GM15510 (cell line): ENCODE data around the gene TFDP1.

ENCODE experiments used
- POLR2A ChIP-seq: IDR thresholded peaks from 3 replicates; pipeline ENCODE4 v1.6.1; 2011; ENCODE audit warnings: borderline replicate concordance; ENCODE audit not compliant: insufficient read length; ENCODE audit errors: extremely low read depth

Gene TFDP1, protein sequence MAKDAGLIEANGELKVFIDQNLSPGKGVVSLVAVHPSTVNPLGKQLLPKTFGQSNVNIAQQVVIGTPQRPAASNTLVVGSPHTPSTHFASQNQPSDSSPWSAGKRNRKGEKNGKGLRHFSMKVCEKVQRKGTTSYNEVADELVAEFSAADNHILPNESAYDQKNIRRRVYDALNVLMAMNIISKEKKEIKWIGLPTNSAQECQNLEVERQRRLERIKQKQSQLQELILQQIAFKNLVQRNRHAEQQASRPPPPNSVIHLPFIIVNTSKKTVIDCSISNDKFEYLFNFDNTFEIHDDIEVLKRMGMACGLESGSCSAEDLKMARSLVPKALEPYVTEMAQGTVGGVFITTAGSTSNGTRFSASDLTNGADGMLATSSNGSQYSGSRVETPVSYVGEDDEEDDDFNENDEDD

DNA sequence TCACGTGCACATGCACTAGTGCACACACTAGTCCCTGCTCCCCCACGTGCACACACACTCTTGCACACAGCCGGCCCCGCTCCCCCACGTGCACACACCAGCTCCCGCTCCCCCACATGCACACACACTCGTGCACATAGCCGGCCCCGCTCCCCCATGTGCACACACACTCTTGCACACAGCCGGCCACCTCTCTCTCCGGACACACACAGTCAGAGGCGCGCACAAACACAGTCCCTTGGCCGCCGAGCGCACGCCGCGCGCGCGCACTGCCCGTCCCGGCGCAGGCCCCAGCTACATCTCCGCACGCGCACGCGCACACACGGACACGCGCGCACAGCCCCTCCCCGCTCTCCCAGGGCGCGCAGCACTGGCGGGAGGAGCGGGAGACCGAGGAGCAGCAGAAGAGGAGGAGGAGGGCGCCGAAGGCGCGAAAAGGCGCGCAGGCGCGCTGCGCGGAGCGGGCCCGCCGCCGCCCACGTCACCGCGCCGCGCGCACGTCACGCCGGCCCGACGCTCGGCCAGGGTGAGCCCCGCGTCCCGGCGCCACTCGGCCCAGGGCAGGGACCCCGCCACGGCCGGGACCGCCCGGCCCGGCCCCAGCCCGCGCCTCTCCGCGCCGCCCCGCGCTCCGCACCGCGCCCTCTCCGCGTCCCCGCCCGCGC is at the start of gene TFDP1:
Gene TFDP1, plus strand, starts transcription at position 549 of the 665 bp plus-strand sequence. CDS start 1,085 bp downstream, outside the sequence.
- peak; percentile 71 for TF ChIP-seq POLR2A

GRCh38 chr13:113535381-113535781 is 49.2 kb upstream of the TFDP1 start:
- TF ChIP-seq POLR2A: no peak

DNA sequence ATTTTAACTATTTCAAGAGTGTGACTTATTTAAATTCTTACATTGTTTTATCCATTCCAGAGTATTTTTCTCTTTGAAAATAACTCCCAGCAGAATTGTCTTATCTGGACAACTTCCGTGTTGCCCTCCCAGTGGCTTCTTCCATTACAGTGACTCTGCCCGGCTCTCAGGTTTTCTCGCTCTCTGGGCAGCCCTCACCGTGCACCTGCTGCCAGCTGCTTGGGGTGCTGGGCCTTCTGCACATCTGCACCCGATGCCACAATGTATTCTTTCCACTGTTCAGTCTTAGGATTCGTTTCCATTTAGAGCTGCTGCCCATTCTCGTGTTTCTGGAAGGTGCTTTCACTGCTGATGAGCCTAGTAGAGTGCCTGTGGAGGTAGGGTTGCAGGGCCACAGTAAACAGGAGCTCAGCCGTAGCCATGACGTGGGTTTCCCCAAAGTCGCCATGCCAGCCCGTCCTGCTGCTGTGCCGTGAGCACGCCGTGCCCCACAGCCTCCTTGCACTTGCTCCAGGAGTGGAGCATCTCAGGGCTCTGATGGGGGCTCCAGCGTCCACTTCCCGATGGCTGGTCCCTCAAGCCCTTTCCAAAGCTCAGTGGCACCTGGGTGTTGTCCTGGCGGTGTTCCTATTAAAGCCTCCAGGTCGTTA is 48.0 kb upstream of the TFDP1 start:
- TF ChIP-seq POLR2A: no peak

GRCh38 chr13:113537205-113537604 is 47.3 kb upstream of the TFDP1 start:
- no peak for TF ChIP-seq POLR2A

- no peak for TF ChIP-seq POLR2A
These were observed 46.5 kb upstream of the TFDP1 start for GRCh38 chr13:113537909-113538688.

GRCh38 chr13:113538689-113539058 is 45.9 kb upstream of the TFDP1 start:
- TF ChIP-seq POLR2A: no peak

DNA sequence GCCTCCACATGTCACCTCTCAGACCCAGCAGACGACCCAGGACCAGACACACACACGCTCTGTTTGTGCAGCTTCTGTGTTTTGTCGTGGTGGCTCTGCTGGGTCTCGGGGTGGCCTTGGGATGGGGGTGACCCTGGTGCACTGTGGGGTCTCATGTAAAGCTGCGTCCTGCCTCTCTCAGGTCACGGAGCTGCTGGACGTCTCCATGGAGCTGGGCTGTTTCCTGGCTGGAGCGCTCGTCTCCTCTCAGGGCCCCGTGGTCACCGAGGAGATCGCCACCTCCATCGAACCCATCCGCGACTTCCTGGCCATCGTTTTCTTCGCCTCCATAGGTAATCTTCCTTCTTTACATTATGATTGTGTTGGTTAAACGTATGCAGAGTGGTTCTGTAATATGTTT is 45.4 kb upstream of the TFDP1 start:
- TF ChIP-seq POLR2A: no peak

DNA sequence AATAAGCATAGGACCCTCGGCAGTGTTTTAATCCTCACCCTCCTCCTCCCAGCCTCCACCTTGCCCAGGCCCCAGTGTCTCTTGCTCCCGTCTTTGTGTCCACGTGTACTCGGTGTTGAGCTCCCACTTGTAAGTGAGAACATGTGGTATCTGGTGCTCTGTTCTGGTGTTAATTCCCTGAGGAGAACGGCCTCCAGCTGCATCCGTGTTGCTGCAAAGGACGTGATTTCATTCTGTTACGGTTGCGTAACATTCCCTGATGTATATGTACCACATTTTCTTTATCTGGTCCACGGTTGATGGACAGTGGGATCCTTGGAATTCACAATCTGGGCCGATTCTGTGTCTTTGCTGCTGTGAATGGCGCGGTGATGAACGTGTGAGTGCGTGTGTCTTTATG is 44.7 kb upstream of the TFDP1 start:
- TF ChIP-seq POLR2A: no peak

- no peak for TF ChIP-seq POLR2A
These were observed 44.0 kb upstream of the TFDP1 start for GRCh38 chr13:113540523-113540922.

- TF ChIP-seq POLR2A: no peak
These were observed 41.7 kb upstream of the TFDP1 start for GRCh38 chr13:113542751-113543424.

GRCh38 chr13:113544071-113544891 is 40.3 kb upstream of the TFDP1 start:
- no peak for TF ChIP-seq POLR2A

DNA sequence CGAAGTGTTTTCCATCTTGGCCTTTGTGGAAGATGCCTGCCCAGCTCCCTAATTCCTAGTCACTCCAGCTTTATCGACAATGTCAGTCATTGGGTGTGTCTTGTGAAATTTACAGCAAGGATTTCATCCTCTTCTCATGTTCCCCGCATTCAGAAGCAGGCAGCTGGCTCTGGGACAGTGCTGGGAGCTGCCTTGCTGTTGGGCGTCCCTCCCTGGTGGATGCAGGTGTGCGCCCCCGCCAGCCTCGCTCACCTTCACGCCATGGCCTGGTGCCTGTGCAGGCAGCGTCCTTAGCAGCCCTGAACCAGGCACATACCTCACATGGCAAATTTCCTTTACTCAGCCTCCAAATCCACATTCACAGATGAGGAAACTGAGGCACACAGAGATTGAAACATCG is 39.7 kb upstream of the TFDP1 start:
- TF ChIP-seq POLR2A: no peak

DNA sequence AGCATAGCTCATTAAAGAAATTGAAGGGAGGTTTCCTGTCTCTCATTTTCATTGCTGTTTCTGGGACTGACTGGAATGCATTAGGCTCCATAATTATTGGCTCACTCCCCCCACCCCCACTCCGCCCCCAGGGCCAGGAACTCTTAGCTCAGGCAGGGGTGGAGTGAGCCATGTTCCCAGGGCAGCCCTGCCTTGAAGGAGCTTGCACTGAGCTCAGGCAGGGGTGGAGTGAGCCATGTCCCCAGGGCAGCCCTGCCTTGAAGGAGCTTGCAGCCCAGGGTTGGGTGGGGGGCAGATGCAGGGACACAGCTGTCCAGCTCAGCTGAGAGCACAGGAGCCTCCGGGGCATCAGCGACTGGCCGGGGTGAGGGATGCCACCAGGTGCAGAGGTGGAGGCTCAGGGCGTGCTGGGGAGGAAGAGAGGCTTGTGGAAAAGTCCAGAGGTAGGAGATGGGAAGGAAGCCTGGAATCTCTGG is 39.1 kb upstream of the TFDP1 start:
- no peak for TF ChIP-seq POLR2A
